ENCODE results near the gene ARSA. TPM values are rescaled to one million over a fixed set of nuclear protein-coding genes. Genes with fewer than 3 reads are reported as not detected.
"Not testable (repeated sequence)": the region's sequence is repeated elsewhere in the genome, so short reads cannot be mapped to it uniquely, and the experiment has no call there.

Gene ARSA
- total RNA-seq, 1 donor from 2014 or later: 25.0 TPM

- Mint-ChIP-seq H3K4me1 (ENCODE audit: low read depth) (peaks cover 40% of the 10 kb centered on the region), H3K4me3 (ENCODE audit: low read depth) (no peak overlapping the region), H3K9me3 (no peaks in the 10 kb centered on the region), H3K36me3 (ENCODE audit: low read depth) (no peaks in the 10 kb centered on the region), H3K27ac (no peak overlapping the region), H3K27me3 (ENCODE audit: low read depth) (no peaks in the 10 kb centered on the region)
- DNase-seq (ENCODE audit: low spot score): no peak
- intact Hi-C loops (cut with micrococcal nuclease): loop anchor here (5.0 kb wide), 1 partner anchor 67 kb away; no protein-coding TSS in a partner anchor
Observed at GRCh38 chr22:50625131-50625567, 2.8 kb downstream of the ARSA start.

- H3K27me3 Mint-ChIP-seq (ENCODE audit: low read depth): no peaks in the 10 kb centered on the region
- H3K27ac Mint-ChIP-seq: peak overlapping the region; percentile 28
- no peak overlapping the region for H3K4me3 Mint-ChIP-seq (ENCODE audit: low read depth)
- H3K4me1 Mint-ChIP-seq (ENCODE audit: low read depth): peaks cover 44% of the 10 kb centered on the region
- intact Hi-C loops (cut with micrococcal nuclease): loop anchor here (5.0 kb wide), 2 partner anchors 68 to 282 kb away; partner anchors contain the start of gene PPP6R2
- DNase-seq (ENCODE audit: low spot score): no peak
- no peaks in the 10 kb centered on the region for H3K9me3 Mint-ChIP-seq
- H3K36me3 Mint-ChIP-seq (ENCODE audit: low read depth): no peaks in the 10 kb centered on the region
Observed at GRCh38 chr22:50624347-50625130, 3.4 kb downstream of the ARSA start.

- peaks cover 36% of the 10 kb centered on the region for H3K4me1 Mint-ChIP-seq (ENCODE audit: low read depth)
- H3K4me3 Mint-ChIP-seq (ENCODE audit: low read depth): no peak overlapping the region
- intact Hi-C loops (cut with micrococcal nuclease): loop anchor here (2.0 to 5.0 kb wide), 2 partner anchors 281 to 352 kb away; partner anchors contain the start of genes MAPK11 and PPP6R2
- H3K27me3 Mint-ChIP-seq (ENCODE audit: low read depth): no peaks in the 10 kb centered on the region
- no peaks in the 10 kb centered on the region for H3K9me3 Mint-ChIP-seq
- DNase-seq (ENCODE audit: low spot score): no peak
- H3K27ac Mint-ChIP-seq: peak overlapping the region; percentile 96
- no peaks in the 10 kb centered on the region for H3K36me3 Mint-ChIP-seq (ENCODE audit: low read depth)
Observed at GRCh38 chr22:50622723-50623327, 5.1 kb downstream of the ARSA start.

GRCh38 chr22:50621948-50622722, 5.8 kb downstream of the ARSA start:
- Mint-ChIP-seq H3K9me3 (no peaks in the 10 kb centered on the region), H3K4me3 (ENCODE audit: low read depth) (peak overlapping the region; percentile 81), H3K27me3 (ENCODE audit: low read depth) (no peaks in the 10 kb centered on the region), H3K36me3 (ENCODE audit: low read depth) (no peaks in the 10 kb centered on the region), H3K27ac (peak overlapping the region; percentile 96), H3K4me1 (ENCODE audit: low read depth) (peaks cover 36% of the 10 kb centered on the region)
- DNase-seq (ENCODE audit: low spot score): peak; percentile 31
- intact Hi-C loops (cut with micrococcal nuclease): loop anchor here (1.0 to 5.0 kb wide), 6 partner anchors 39 to 377 kb away; partner anchors contain the start of genes MAPK11, PPP6R2 and TUBGCP6

GRCh38 chr22:50621356-50621880, 6.5 kb downstream of the ARSA start:
- DNase-seq (ENCODE audit: low spot score): peak; percentile 59
- Mint-ChIP-seq H3K36me3 (ENCODE audit: low read depth) (no peaks in the 10 kb centered on the region), H3K4me3 (ENCODE audit: low read depth) (peak overlapping the region; percentile 81), H3K27ac (peak overlapping the region; percentile 96), H3K27me3 (ENCODE audit: low read depth) (no peaks in the 10 kb centered on the region), H3K4me1 (ENCODE audit: low read depth) (peaks cover 33% of the 10 kb centered on the region), H3K9me3 (no peaks in the 10 kb centered on the region)
- intact Hi-C loops (cut with micrococcal nuclease): loop anchor here (1.0 to 5.0 kb wide), 5 partner anchors 38 to 377 kb away; partner anchors contain the start of genes PPP6R2 and TUBGCP6

- peak; percentile 73 for DNase-seq (ENCODE audit: low spot score)
- Mint-ChIP-seq H3K9me3 (no peaks in the 10 kb centered on the region), H3K36me3 (ENCODE audit: low read depth) (no peaks in the 10 kb centered on the region), H3K27me3 (ENCODE audit: low read depth) (no peaks in the 10 kb centered on the region), H3K4me1 (ENCODE audit: low read depth) (peaks cover 32% of the 10 kb centered on the region), H3K27ac (peak overlapping the region; percentile 96), H3K4me3 (ENCODE audit: low read depth) (peak overlapping the region; percentile 81)
- intact Hi-C loops (cut with micrococcal nuclease): loop anchor here (1.0 to 5.0 kb wide), 5 partner anchors 37 to 376 kb away; partner anchors contain the start of genes PPP6R2 and TUBGCP6
Observed at GRCh38 chr22:50620593-50621355, 7.2 kb downstream of the ARSA start.

GRCh38 chr22:50614296-50614695, 13.7 kb downstream of the ARSA start:
- H3K27ac Mint-ChIP-seq; H3K27me3 Mint-ChIP-seq (ENCODE audit: low read depth); DNase-seq (ENCODE audit: low spot score); intact Hi-C loops (cut with micrococcal nuclease); H3K4me3 Mint-ChIP-seq (ENCODE audit: low read depth); H3K9me3 Mint-ChIP-seq; H3K36me3 Mint-ChIP-seq (ENCODE audit: low read depth); H3K4me1 Mint-ChIP-seq (ENCODE audit: low read depth): not testable (repeated sequence)

- intact Hi-C loops (cut with micrococcal nuclease): no loop called here
- peaks cover 5% of the 10 kb centered on the region for H3K4me1 Mint-ChIP-seq (ENCODE audit: low read depth)
- no peak overlapping the region for H3K4me3 Mint-ChIP-seq (ENCODE audit: low read depth)
- H3K27ac Mint-ChIP-seq: no peak overlapping the region
- H3K36me3 Mint-ChIP-seq (ENCODE audit: low read depth): no peaks in the 10 kb centered on the region
- peaks cover 4% of the 10 kb centered on the region for H3K27me3 Mint-ChIP-seq (ENCODE audit: low read depth)
- no peak for DNase-seq (ENCODE audit: low spot score)
- no peaks in the 10 kb centered on the region for H3K9me3 Mint-ChIP-seq
Observed at GRCh38 chr22:50613291-50613981, 14.5 kb downstream of the ARSA start.

GRCh38 chr22:50612528-50613221, 15.3 kb downstream of the ARSA start:
- Mint-ChIP-seq H3K27me3 (ENCODE audit: low read depth) (peaks cover 4% of the 10 kb centered on the region), H3K4me3 (ENCODE audit: low read depth) (no peak overlapping the region), H3K9me3 (no peaks in the 10 kb centered on the region), H3K27ac (no peak overlapping the region), H3K36me3 (ENCODE audit: low read depth) (no peaks in the 10 kb centered on the region), H3K4me1 (ENCODE audit: low read depth) (peaks cover 3% of the 10 kb centered on the region)
- intact Hi-C loops (cut with micrococcal nuclease): no loop called here
- no peak for DNase-seq (ENCODE audit: low spot score)

- no peak overlapping the region for H3K4me3 Mint-ChIP-seq (ENCODE audit: low read depth)
Observed at GRCh38 chr22:50612168-50612527, 15.8 kb downstream of the ARSA start.

More at GRCh38 chr22:50612168-50612527, 15.8 kb downstream of the ARSA start:
- Mint-ChIP-seq H3K9me3 (no peaks in the 10 kb centered on the region), H3K4me1 (ENCODE audit: low read depth) (peaks cover 3% of the 10 kb centered on the region), H3K36me3 (ENCODE audit: low read depth) (no peaks in the 10 kb centered on the region), H3K27ac (no peak overlapping the region), H3K27me3 (ENCODE audit: low read depth) (peaks cover 4% of the 10 kb centered on the region)
- no peak for DNase-seq (ENCODE audit: low spot score)
- intact Hi-C loops (cut with micrococcal nuclease): no loop called here

Measured in activated T-helper 2 cell treated with anti-CD3 and anti-CD28 coated beads, Interferon-gamma antibody, Interleukin-2, Interleukin-4, amounts not matched to agents 10 μg/mL and 5 μg/mL and 100 μg/mL, durations not matched to agents 14 hours and 24 hours and 36 hours (primary cell).